ENCODE measurements around the gene CELSR1.

CELSR1 gene

DNA sequence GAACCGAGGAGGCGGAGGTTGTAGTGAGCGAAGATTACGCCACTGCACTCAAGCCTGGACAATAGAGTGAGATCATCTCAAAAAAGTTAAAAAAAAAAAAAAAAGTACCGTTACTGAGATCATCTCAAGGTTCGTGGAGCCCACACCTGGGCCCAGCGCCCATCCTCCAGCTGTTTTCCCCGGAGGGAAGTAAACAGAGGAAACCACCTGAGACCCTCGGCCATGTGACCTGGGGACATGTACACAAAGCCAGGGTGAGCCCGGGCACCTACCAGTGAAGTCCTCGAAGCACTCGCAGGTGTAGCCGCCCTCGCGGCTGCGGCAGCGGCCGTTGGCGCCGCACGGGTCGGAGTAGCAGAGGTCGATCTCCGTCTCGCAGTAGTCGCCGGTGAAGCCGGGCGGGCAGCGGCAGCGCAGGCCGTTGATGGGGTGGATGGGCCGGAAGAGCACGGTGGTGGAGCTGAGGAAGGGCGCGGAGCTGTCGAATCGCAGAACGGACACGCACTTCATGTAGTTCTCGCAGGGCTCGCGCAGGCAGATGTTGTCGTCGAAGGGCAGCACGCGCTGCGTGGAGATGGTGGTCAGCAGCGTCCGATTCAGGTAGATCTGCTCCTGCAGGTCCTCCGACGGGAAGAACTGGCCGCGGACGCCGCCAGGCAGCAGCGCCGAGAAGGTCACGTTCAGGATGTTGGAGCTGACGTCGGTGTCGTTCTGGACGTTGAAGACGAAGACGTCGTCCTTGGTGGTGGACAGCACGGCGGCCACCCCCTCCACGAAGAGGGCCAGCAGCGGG, 73.8 kb downstream of the CELSR1 start:
- H3K79me1 ChIP-seq (ENCODE audit: low read length), result no peaks in the 10 kb centered on the region
- no peak overlapping the region for H2AK5ac ChIP-seq (ENCODE audit: low read length)
- no peak overlapping the region for H3K56ac ChIP-seq (ENCODE audit: low read length)
- H3K23ac ChIP-seq (ENCODE audit: low read length), result no peak overlapping the region
- no peak overlapping the region for H3K9ac ChIP-seq (ENCODE audit: low read length)
- H2BK15ac ChIP-seq (replicated peaks; ENCODE audit: low read depth), result no peak overlapping the region
- no peaks in the 10 kb centered on the region for H3K4me1 ChIP-seq (ENCODE audit: control insufficient read depth, low read depth, low read length)
- H3K27ac ChIP-seq (ENCODE audit: low read depth, low read length), result no peak overlapping the region
- no peak for DNase-seq
- no CpG with 5 or more reads among the region's 70 CpGs for WGBS (ENCODE audit: extremely low coverage, insufficient coverage, low lambda C conversion rate)
- no peak overlapping the region for H3K4ac ChIP-seq (ENCODE audit: low read depth, low read length)
- H3K36me3 ChIP-seq (ENCODE audit: control insufficient read depth, insufficient read depth, low read length), result no peaks in the 10 kb centered on the region
- no peak overlapping the region for H2BK120ac ChIP-seq (ENCODE audit: low read depth, low read length)
- H4K5ac ChIP-seq (ENCODE audit: low read length), result no peak overlapping the region
- no peak overlapping the region for H3K4me3 ChIP-seq (ENCODE audit: low read length)
- H3K4me2 ChIP-seq (ENCODE audit: low read length), result no peak overlapping the region
- H4K8ac ChIP-seq (ENCODE audit: low read depth, low read length), result no peak overlapping the region
- no peaks in the 10 kb centered on the region for H3K27me3 ChIP-seq (ENCODE audit: insufficient read depth, low read length, poor library complexity)
- no peaks in the 10 kb centered on the region for H3K79me2 ChIP-seq (ENCODE audit: control insufficient read depth, insufficient read depth, low read length)
- H2BK5ac ChIP-seq (ENCODE audit: low read length), result no peak overlapping the region
- no peak overlapping the region for H3K18ac ChIP-seq (ENCODE audit: low read length)

DNA sequence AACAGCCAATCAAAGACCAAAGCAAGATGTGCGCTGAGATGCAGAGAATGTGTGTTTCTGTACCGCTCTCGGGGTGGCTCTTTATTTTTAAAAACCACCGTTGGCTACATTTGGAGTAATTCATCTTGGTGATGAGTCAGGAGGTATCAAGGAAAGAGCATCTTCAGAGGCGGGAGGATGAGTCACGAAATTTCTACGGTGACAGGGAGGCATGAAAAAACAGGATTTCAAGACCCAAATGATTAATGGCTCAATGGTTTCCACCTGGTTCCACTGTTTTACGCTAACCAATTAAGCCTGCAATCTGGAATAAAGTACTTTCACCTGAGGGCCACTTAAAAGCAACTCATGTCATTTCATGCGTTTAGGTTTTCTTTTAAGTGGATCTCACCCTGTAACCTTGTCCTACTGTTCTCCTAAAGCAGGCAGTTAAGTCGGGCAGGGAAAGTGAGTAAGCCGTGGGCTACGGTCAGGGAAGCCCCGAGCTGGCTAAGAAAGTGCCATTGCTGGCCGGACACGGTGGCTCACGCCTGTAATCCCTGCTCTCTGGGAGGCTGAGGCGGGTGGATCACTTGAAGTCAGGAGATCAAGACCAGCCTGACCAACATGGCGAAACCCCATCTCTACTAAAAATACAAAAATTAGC, 74.6 kb downstream of the CELSR1 start:
- Histone ChIP-seq H3K4ac (ENCODE audit: low read depth, low read length) (no peak overlapping the region), H3K4me1 (ENCODE audit: control insufficient read depth, low read depth, low read length) (no peaks in the 10 kb centered on the region), H4K5ac (ENCODE audit: low read length) (no peak overlapping the region)

DNA sequence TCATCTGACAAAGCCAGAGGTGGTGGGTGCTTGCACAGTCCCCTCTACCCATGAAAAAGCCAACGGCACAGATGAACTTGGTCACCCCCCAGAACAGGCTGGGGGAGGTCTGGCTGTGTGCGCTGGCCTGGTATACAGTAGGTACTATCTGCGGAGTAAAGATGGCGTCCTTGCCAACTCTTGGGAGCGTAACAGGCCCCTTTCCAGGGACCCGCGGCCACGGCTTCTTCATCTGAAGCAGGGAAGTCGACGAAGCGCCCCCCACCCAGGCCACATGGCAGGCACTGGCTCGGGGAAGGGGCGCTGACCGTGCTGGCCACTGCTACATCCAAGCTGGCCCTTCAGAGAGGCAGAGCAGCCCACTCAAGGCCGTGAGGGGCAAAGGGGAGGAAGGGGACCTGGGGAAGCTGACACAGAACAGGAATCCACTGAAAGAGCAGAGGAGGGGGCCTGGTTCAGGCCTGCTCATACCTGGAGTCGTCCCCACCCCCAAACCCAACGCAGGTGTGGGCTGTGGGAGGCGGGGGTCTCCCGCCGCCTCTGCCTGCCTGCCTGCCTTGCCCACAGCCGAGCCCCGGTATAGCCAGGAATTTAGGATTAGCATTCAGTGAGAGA, 75.7 kb downstream of the CELSR1 start:
- Histone ChIP-seq H3K4me1 (ENCODE audit: control insufficient read depth, low read depth, low read length) (no peaks in the 10 kb centered on the region), H2BK120ac (ENCODE audit: low read depth, low read length) (no peak overlapping the region), H3K27me3 (ENCODE audit: insufficient read depth, low read length, poor library complexity) (no peaks in the 10 kb centered on the region), H3K27ac (ENCODE audit: low read depth, low read length) (no peak overlapping the region), H3K56ac (ENCODE audit: low read length) (no peak overlapping the region), H3K36me3 (ENCODE audit: control insufficient read depth, insufficient read depth, low read length) (no peaks in the 10 kb centered on the region), H2BK5ac (ENCODE audit: low read length) (no peak overlapping the region), H3K4ac (ENCODE audit: low read depth, low read length) (no peak overlapping the region), H3K4me3 (ENCODE audit: low read length) (no peak overlapping the region), H3K79me1 (ENCODE audit: low read length) (no peaks in the 10 kb centered on the region), H3K9ac (ENCODE audit: low read length) (no peak overlapping the region), H3K4me2 (ENCODE audit: low read length) (no peak overlapping the region), H2BK15ac (replicated peaks; ENCODE audit: low read depth) (no peak overlapping the region), H4K5ac (ENCODE audit: low read length) (no peak overlapping the region), H4K8ac (ENCODE audit: low read depth, low read length) (no peak overlapping the region), H3K23ac (ENCODE audit: low read length) (no peak overlapping the region), H3K79me2 (ENCODE audit: control insufficient read depth, insufficient read depth, low read length) (no peaks in the 10 kb centered on the region), H2AK5ac (ENCODE audit: low read length) (no peak overlapping the region), H3K18ac (ENCODE audit: low read length) (no peak overlapping the region)
- no peak for DNase-seq
- no CpG with 5 or more reads among the region's 22 CpGs for WGBS (ENCODE audit: extremely low coverage, insufficient coverage, low lambda C conversion rate)

More for the DNA sequence above, 74.6 kb downstream of the CELSR1 start:
- no peak overlapping the region for H2BK15ac ChIP-seq (replicated peaks; ENCODE audit: low read depth)
- H4K8ac ChIP-seq (ENCODE audit: low read depth, low read length), result no peak overlapping the region
- no peak overlapping the region for H3K27ac ChIP-seq (ENCODE audit: low read depth, low read length)
- no peak overlapping the region for H3K4me2 ChIP-seq (ENCODE audit: low read length)
- no peak overlapping the region for H2BK5ac ChIP-seq (ENCODE audit: low read length)
- no peak for DNase-seq
- no peaks in the 10 kb centered on the region for H3K27me3 ChIP-seq (ENCODE audit: insufficient read depth, low read length, poor library complexity)
- H3K9ac ChIP-seq (ENCODE audit: low read length), result no peak overlapping the region
- no peak overlapping the region for H3K56ac ChIP-seq (ENCODE audit: low read length)
- H3K36me3 ChIP-seq (ENCODE audit: control insufficient read depth, insufficient read depth, low read length), result no peaks in the 10 kb centered on the region
- no peak overlapping the region for H2BK120ac ChIP-seq (ENCODE audit: low read depth, low read length)
- WGBS (ENCODE audit: extremely low coverage, insufficient coverage, low lambda C conversion rate), result no CpG with 5 or more reads among the region's 18 CpGs
- no peak overlapping the region for H2AK5ac ChIP-seq (ENCODE audit: low read length)
- H3K18ac ChIP-seq (ENCODE audit: low read length), result no peak overlapping the region
- no peaks in the 10 kb centered on the region for H3K79me1 ChIP-seq (ENCODE audit: low read length)
- no peak overlapping the region for H3K23ac ChIP-seq (ENCODE audit: low read length)
- H3K79me2 ChIP-seq (ENCODE audit: control insufficient read depth, insufficient read depth, low read length), result no peaks in the 10 kb centered on the region
- no peak overlapping the region for H3K4me3 ChIP-seq (ENCODE audit: low read length)

DNA sequence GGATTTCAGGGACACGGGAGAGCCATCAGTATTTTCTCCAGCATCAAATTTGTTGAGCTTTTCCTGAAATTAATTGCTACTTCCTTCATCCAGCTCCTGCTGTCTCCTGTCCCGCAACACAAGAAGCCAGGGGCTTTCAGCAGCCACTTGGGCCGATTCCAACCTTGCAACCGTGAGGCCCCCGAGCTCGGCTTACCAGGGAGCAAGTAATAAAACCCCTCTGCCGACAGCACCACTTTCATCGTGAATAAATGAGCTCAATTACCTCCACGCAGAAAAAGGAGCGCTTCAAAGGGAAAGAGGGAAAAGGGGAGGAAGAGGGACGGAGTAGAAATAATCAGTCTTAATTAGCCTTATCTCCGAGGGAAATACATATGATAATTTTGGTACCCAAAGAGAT, 76.6 kb downstream of the CELSR1 start:
- WGBS (ENCODE audit: extremely low coverage, insufficient coverage, low lambda C conversion rate), result no CpG with 5 or more reads among the region's 12 CpGs
- no peaks in the 10 kb centered on the region for H3K79me2 ChIP-seq (ENCODE audit: control insufficient read depth, insufficient read depth, low read length)
- H2BK5ac ChIP-seq (ENCODE audit: low read length), result no peak overlapping the region
- no peak overlapping the region for H3K23ac ChIP-seq (ENCODE audit: low read length)
- no peak overlapping the region for H3K4ac ChIP-seq (ENCODE audit: low read depth, low read length)
- H3K18ac ChIP-seq (ENCODE audit: low read length), result no peak overlapping the region
- H3K79me1 ChIP-seq (ENCODE audit: low read length), result no peaks in the 10 kb centered on the region
- no peak overlapping the region for H3K9ac ChIP-seq (ENCODE audit: low read length)
- H3K27me3 ChIP-seq (ENCODE audit: insufficient read depth, low read length, poor library complexity), result no peaks in the 10 kb centered on the region
- no peak for DNase-seq
- no peak overlapping the region for H3K56ac ChIP-seq (ENCODE audit: low read length)
- H2BK15ac ChIP-seq (replicated peaks; ENCODE audit: low read depth), result no peak overlapping the region
- H3K4me1 ChIP-seq (ENCODE audit: control insufficient read depth, low read depth, low read length), result no peaks in the 10 kb centered on the region
- no peak overlapping the region for H3K27ac ChIP-seq (ENCODE audit: low read depth, low read length)
- H3K36me3 ChIP-seq (ENCODE audit: control insufficient read depth, insufficient read depth, low read length), result no peaks in the 10 kb centered on the region
- no peak overlapping the region for H2AK5ac ChIP-seq (ENCODE audit: low read length)
- H4K5ac ChIP-seq (ENCODE audit: low read length), result no peak overlapping the region
- no peak overlapping the region for H3K4me3 ChIP-seq (ENCODE audit: low read length)
- no peak overlapping the region for H2BK120ac ChIP-seq (ENCODE audit: low read depth, low read length)
- H3K4me2 ChIP-seq (ENCODE audit: low read length), result no peak overlapping the region
- H4K8ac ChIP-seq (ENCODE audit: low read depth, low read length), result no peak overlapping the region

DNA sequence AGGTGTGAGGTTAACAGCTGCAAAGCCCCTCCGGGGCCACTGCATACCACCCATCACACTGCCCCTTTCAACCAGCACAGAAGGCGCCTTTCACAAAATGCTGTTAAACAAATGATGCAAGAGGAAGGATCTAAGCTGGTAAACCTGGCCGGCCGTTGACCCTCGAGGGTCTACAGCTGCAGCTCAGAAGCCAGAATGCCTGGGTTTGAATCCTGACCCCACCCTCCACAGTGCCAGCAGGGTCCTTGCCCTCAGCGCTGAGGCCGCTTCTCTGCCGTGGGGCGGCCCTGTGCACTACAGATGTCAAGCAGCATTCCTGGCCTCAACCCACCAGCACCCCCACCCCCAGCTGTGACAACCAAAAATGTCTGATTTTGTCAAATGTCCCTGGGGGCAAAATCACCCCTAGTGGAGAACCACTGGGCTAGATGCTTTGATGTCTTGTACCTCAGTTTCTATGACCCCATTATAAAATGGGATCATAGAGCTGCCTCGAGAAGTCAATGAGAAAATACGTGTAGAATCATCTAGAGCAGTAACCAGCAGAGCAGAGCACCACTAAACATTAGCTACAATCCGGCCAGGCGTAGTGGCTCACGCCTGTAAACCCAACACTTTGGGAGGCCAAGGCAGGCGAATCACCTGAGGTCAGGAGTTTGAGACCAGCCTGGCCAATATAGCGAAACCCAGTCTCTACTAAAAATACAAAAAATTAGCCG, 77.9 kb downstream of the CELSR1 start:
- Histone ChIP-seq H3K36me3 (ENCODE audit: control insufficient read depth, insufficient read depth, low read length) (no peaks in the 10 kb centered on the region), H3K27me3 (ENCODE audit: insufficient read depth, low read length, poor library complexity) (no peaks in the 10 kb centered on the region), H2BK120ac (ENCODE audit: low read depth, low read length) (no peak overlapping the region), H3K4ac (ENCODE audit: low read depth, low read length) (no peak overlapping the region), H3K27ac (ENCODE audit: low read depth, low read length) (no peak overlapping the region), H3K79me2 (ENCODE audit: control insufficient read depth, insufficient read depth, low read length) (no peaks in the 10 kb centered on the region), H3K4me1 (ENCODE audit: control insufficient read depth, low read depth, low read length) (no peaks in the 10 kb centered on the region), H4K8ac (ENCODE audit: low read depth, low read length) (no peak overlapping the region), H3K18ac (ENCODE audit: low read length) (no peak overlapping the region), H2BK15ac (replicated peaks; ENCODE audit: low read depth) (no peak overlapping the region), H3K9ac (ENCODE audit: low read length) (no peak overlapping the region), H3K4me3 (ENCODE audit: low read length) (no peak overlapping the region), H3K23ac (ENCODE audit: low read length) (no peak overlapping the region), H2BK5ac (ENCODE audit: low read length) (no peak overlapping the region), H3K4me2 (ENCODE audit: low read length) (no peak overlapping the region), H3K79me1 (ENCODE audit: low read length) (no peaks in the 10 kb centered on the region), H3K56ac (ENCODE audit: low read length) (no peak overlapping the region), H2AK5ac (ENCODE audit: low read length) (no peak overlapping the region), H4K5ac (ENCODE audit: low read length) (no peak overlapping the region)
- DNase-seq, result no peak
- WGBS (ENCODE audit: extremely low coverage, insufficient coverage, low lambda C conversion rate), result no CpG with 5 or more reads among the region's 17 CpGs

Data from mesendoderm (in vitro differentiated cells).